Choroid plexus epithelial cell (primary cell): Measurements from ENCODE around the gene SLC12A8.

Source experiments
- DNase-seq: peaks from one replicate; pipeline ENCODE4 v3.0.0-alpha.2; 2010; ENCODE audit warnings: low read depth
- H3K4me3 ChIP-seq: 2 replicates; pipeline ENCODE4 v1.5.1; 2011; ENCODE audit warnings: low read depth, mild to moderate bottlenecking, control low read depth, low read length, moderate library complexity
- CTCF ChIP-seq: conservative IDR thresholded peaks from 2 replicates; pipeline ENCODE4 v1.5.1; 2011; ENCODE audit warnings: low read depth, mild to moderate bottlenecking, control low read depth, inconsistent platforms, low read length, moderate library complexity

The SLC12A8 gene

DNA sequence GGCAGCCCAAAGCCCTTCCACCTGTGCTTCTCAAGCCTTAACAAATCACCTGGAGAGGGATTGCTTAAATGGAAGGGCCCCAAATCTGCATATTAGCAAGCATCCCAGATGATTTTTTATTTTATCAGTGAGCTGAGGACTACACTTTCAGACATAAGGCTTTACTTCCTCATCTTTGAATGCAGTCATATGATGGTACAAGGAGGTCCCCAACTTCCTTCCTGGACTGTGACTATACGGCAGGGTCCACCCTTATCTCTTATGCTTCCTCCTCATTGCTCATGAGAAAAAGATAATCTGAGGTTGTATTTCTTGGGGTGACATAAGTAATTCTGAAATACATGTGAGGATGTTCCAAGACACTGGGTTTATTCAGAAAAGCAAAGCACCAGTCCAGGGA, 143.1 kb downstream of the SLC12A8 start:
- TF ChIP-seq CTCF = no peak
- H3K4me3 ChIP-seq = no peak overlapping the region
- no peak for DNase-seq

- no peak for TF ChIP-seq CTCF
Observed at GRCh38 chr3:125068265-125068664, 144.3 kb downstream of the SLC12A8 start.

GRCh38 chr3:125067225-125067624, 145.3 kb downstream of the SLC12A8 start:
- peak; percentile 58 for DNase-seq
- no peak overlapping the region for H3K4me3 ChIP-seq
- no peak for TF ChIP-seq CTCF

More at GRCh38 chr3:125068265-125068664, 144.3 kb downstream of the SLC12A8 start:
- no peak for DNase-seq
- no peak overlapping the region for H3K4me3 ChIP-seq

GRCh38 chr3:125062904-125063618, 149.5 kb downstream of the SLC12A8 start:
- DNase-seq = peak; percentile 96
- TF ChIP-seq CTCF = no peak
- no peak overlapping the region for H3K4me3 ChIP-seq

GRCh38 chr3:125061646-125062045, 150.9 kb downstream of the SLC12A8 start:
- no peak for TF ChIP-seq CTCF
- DNase-seq = no peak
- H3K4me3 ChIP-seq = no peak overlapping the region

- TF ChIP-seq CTCF = no peak
Observed at GRCh38 chr3:125061170-125061569, 151.4 kb downstream of the SLC12A8 start.

More at GRCh38 chr3:125061170-125061569, 151.4 kb downstream of the SLC12A8 start:
- H3K4me3 ChIP-seq = no peak overlapping the region
- peak; percentile 78 for DNase-seq
